Left renal cortex interstitium (tissue), 4 donors: Measurements from ENCODE around the gene BORA. TPM values are rescaled to one million over a fixed set of nuclear protein-coding genes. Genes with fewer than 3 reads are reported as not detected.
"Not testable (repeated sequence)": the region's sequence is repeated elsewhere in the genome, so short reads cannot be mapped to it uniquely, and the experiment has no call there.

Experiments used
- DNase-seq, 4 donors: peaks; one replicate each; pipeline ENCODE4 v3.0.0-alpha.2; 2013; ENCODE audit warnings: low read depth in 4 of 4, low spot score in 2 of 4, missing footprints in 1 of 4
- polyA plus RNA-seq, 4 donors: library from polyadenylated mRNA; unstranded; fragments of 120-200 nt; gene quantifications; one replicate each; pipeline ENCODE4 v1.2.1, GENCODE V29; 2013; ENCODE audit not compliant: insufficient read length in 4 of 4

BORA gene
- 10 to 100 TPM in 1 of 4 donors, 1 to 10 TPM in 3; 7.2 to 10.0 (median 9.4) TPM for polyA plus RNA-seq

GRCh38 chr13:72727417-72728289 is at the start of gene BORA, which contains the start of gene MZT1:
Gene BORA, plus strand, starts transcription at chr13:72727923. Its CDS starts 1,018 bp downstream, at chr13:72728941.
Gene MZT1, minus strand, starts transcription at chr13:72727629. Its CDS starts 27 bp downstream, at chr13:72727602.
- peak; percentile 82 to 95 (median 92) for DNase-seq

- no peak for DNase-seq
Observed at GRCh38 chr13:72678312-72678711, 49.4 kb upstream of the BORA start.

- DNase-seq, result no peak
Observed at GRCh38 chr13:72680353-72680752, 47.4 kb upstream of the BORA start.

GRCh38 chr13:72686766-72687165 is 41.0 kb upstream of the BORA start:
- DNase-seq, result no peak

GRCh38 chr13:72689181-72689696 is 38.5 kb upstream of the BORA start:
- DNase-seq, result no peak

GRCh38 chr13:72692884-72693514 is 34.7 kb upstream of the BORA start:
- no peak for DNase-seq

GRCh38 chr13:72693832-72694231 is 33.9 kb upstream of the BORA start:
- DNase-seq, result no peak

- DNase-seq, result no peak
Observed at GRCh38 chr13:72694314-72694713, 33.4 kb upstream of the BORA start.

- no peak for DNase-seq
Observed at GRCh38 chr13:72696579-72696978, 31.1 kb upstream of the BORA start.

GRCh38 chr13:72698164-72698563 is 29.6 kb upstream of the BORA start:
- DNase-seq, result no peak

- DNase-seq, result no peak
Observed at GRCh38 chr13:72700509-72700908, 27.2 kb upstream of the BORA start.

- DNase-seq, result no peak
Observed at GRCh38 chr13:72716776-72717175, 10.9 kb upstream of the BORA start.

GRCh38 chr13:72726185-72726584 is 1.5 kb upstream of the BORA start:
- DNase-seq, result not testable (repeated sequence)

GRCh38 chr13:72726726-72727416 is 852 bp upstream of the BORA start:
- DNase-seq, result peak in 3 of 4 donors; percentile 12 to 34 (median 16)

- DNase-seq, result no peak
Observed at GRCh38 chr13:72728290-72728605, 525 bp downstream of the BORA start.

GRCh38 chr13:72737033-72737432 is 9.3 kb downstream of the BORA start:
- no peak for DNase-seq

GRCh38 chr13:72740015-72740414 is 12.3 kb downstream of the BORA start:
- no peak for DNase-seq

GRCh38 chr13:72745260-72745659 is 17.5 kb downstream of the BORA start:
- no peak for DNase-seq

GRCh38 chr13:72751220-72751619 is 23.5 kb downstream of the BORA start:
- DNase-seq, result no peak

- no peak for DNase-seq
Observed at GRCh38 chr13:72754111-72754510, 26.4 kb downstream of the BORA start.
